HepG2 (cell line): ENCODE data around the gene TYROBP. TPM values are rescaled to one million over a fixed set of nuclear protein-coding genes. Genes with fewer than 3 reads are reported as not detected.

Experiments used
- ARHGAP35 ChIP-seq: sonication (generic); formaldehyde crosslinking; IDR thresholded peaks from 2 replicates; pipeline ENCODE4 v1.9.0; 2022; ENCODE audit warnings: mild to moderate bottlenecking, inconsistent platforms, moderate library complexity, missing genetic modification reagents, borderline replicate concordance
- CENPT ChIP-seq: sonication (generic); formaldehyde crosslinking; IDR thresholded peaks from 2 replicates; pipeline ENCODE4 v1.8.0; 2022; ENCODE audit warnings: low read depth, mild to moderate bottlenecking, moderate library complexity, missing genetic modification reagents
- FOSL1 ChIP-seq: sonication (generic); formaldehyde crosslinking; IDR thresholded peaks from 2 replicates; pipeline ENCODE4 v1.9.0; 2021; ENCODE audit warnings: missing genetic modification reagents, borderline replicate concordance
- HNF4G ChIP-seq, 2 experiments: sonication (generic) in 1 of 2; formaldehyde crosslinking in 1 of 2; IDR thresholded peaks; 2 replicates each; pipeline versions ENCODE4 v1.4.0 to v1.6.1; 2011 to 2020; ENCODE audit warnings: borderline replicate concordance in 2 of 2, low read depth in 2 of 2, mild to moderate bottlenecking in 2 of 2, low read length in 1 of 2, missing genetic modification reagents in 1 of 2, moderate library complexity in 1 of 2
- HNRNPH1 ChIP-seq: fragments of 200-400 bp; formaldehyde crosslinking; optimal IDR thresholded peaks from 2 replicates; pipeline ENCODE3; 2017; ENCODE audit warnings: mild to moderate bottlenecking, low read depth, low read length
- NR2F6 ChIP-seq, 2 experiments: IDR thresholded peaks; 2 replicates each; pipeline ENCODE4 v1.6.1; 2016; ENCODE audit warnings: antibody characterized with exemption in 1 of 2, mild to moderate bottlenecking in 1 of 2
- POLR2A ChIP-seq, 2 experiments: IDR thresholded peaks; 2 replicates each; pipeline ENCODE4 v1.6.1; 2011; ENCODE audit warnings: low read depth in 2 of 2, low read length in 2 of 2, mild to moderate bottlenecking in 1 of 2, moderate library complexity in 1 of 2; ENCODE audit not compliant: insufficient read depth in 1 of 2
- POLR2AphosphoS5 ChIP-seq: IDR thresholded peaks from 2 replicates; pipeline ENCODE4 v1.6.1; 2012; ENCODE audit warnings: low read depth, low read length
- RBFOX2 ChIP-seq: fragments of 200-400 bp; formaldehyde crosslinking; IDR thresholded peaks from 2 replicates; pipeline ENCODE4 v1.6.1; 2017; ENCODE audit warnings: low read depth, mild to moderate bottlenecking, low read length
- RBM39 ChIP-seq: fragments of 200-400 bp; formaldehyde crosslinking; IDR thresholded peaks from one replicate; pipeline ENCODE4 v1.6.1; 2018; ENCODE audit warnings: antibody characterized with exemption, mild to moderate bottlenecking, low read depth, low read length; ENCODE audit not compliant: poor library complexity, severe bottlenecking
- SOX5 ChIP-seq: IDR thresholded peaks from 2 replicates; pipeline ENCODE4 v1.6.1; 2016; ENCODE audit warnings: borderline replicate concordance
- TAF1 ChIP-seq: sonication (generic); formaldehyde crosslinking; IDR thresholded peaks from 2 replicates; pipeline ENCODE4 v1.4.0; 2020; ENCODE audit warnings: missing genetic modification reagents
- ZMYM2 ChIP-seq: sonication (generic); formaldehyde crosslinking; IDR thresholded peaks from 2 replicates; pipeline ENCODE4 v1.8.0; 2022; ENCODE audit warnings: mild to moderate bottlenecking, missing genetic modification reagents
- ZNF777 ChIP-seq: sonication (generic); formaldehyde crosslinking; IDR thresholded peaks from 2 replicates; pipeline ENCODE4 v1.4.0; 2020; ENCODE audit warnings: missing genetic modification reagents
- ZSCAN25 ChIP-seq: sonication (generic); formaldehyde crosslinking; IDR thresholded peaks from 2 replicates; pipeline ENCODE4 v1.8.0; 2022; ENCODE audit warnings: mild to moderate bottlenecking, missing genetic modification reagents
- polyA plus RNA-seq, 8 experiments: library from polyadenylated mRNA; depleted of rRNA in 3 of 8; stranded (reverse) in 7 of 8; unstranded in 1 of 8; fragments of >200 nt; fragmentation: Illumina TruSeq in 4 of 8; extraction: Trizol in 4 of 8; gene quantifications; 2 replicates each; pipeline versions ENCODE4 v1.2.1 to v1.2.3, GENCODE V29; 2011 to 2016; ENCODE audit warnings: low read depth in 4 of 8, missing spikeins in 1 of 8, mixed read lengths in 1 of 8; ENCODE audit not compliant: insufficient read depth in 1 of 8
- total RNA-seq, 5 experiments: library from RNA; depleted of rRNA; stranded (reverse); fragments of >200 nt; fragmentation: Illumina TruSeq; extraction: Trizol; gene quantifications; 2 replicates each; pipeline ENCODE4 v1.2.3, GENCODE V29; 2016; ENCODE audit warnings: low read depth in 1 of 5
- TF ChIP-seq, protein P1 (sequence below): sonication (generic); formaldehyde crosslinking; IDR thresholded peaks from 2 replicates; pipeline ENCODE4 v1.4.0; 2020; ENCODE audit warnings: missing genetic modification reagents
- TF ChIP-seq, protein P2 (sequence below): fragments of 450-650 bp; IDR thresholded peaks from 2 replicates; pipeline ENCODE4 v1.6.1; 2016
- TF ChIP-seq, protein P3 (sequence below): sonication (generic); formaldehyde crosslinking; IDR thresholded peaks from 2 replicates; pipeline ENCODE4 v1.4.0; 2020; ENCODE audit warnings: mild to moderate bottlenecking, missing genetic modification reagents, borderline replicate concordance

The TYROBP gene
- total and polyA plus RNA-seq, 2 of the 13 experiments (the other 11 are each of a cell fraction or from before 2014, with no cell fraction given): not detected

GRCh38 chr19:35860818-35861639, 47.1 kb downstream of the TYROBP start (continued):
- TF ChIP-seq, protein P1, sequence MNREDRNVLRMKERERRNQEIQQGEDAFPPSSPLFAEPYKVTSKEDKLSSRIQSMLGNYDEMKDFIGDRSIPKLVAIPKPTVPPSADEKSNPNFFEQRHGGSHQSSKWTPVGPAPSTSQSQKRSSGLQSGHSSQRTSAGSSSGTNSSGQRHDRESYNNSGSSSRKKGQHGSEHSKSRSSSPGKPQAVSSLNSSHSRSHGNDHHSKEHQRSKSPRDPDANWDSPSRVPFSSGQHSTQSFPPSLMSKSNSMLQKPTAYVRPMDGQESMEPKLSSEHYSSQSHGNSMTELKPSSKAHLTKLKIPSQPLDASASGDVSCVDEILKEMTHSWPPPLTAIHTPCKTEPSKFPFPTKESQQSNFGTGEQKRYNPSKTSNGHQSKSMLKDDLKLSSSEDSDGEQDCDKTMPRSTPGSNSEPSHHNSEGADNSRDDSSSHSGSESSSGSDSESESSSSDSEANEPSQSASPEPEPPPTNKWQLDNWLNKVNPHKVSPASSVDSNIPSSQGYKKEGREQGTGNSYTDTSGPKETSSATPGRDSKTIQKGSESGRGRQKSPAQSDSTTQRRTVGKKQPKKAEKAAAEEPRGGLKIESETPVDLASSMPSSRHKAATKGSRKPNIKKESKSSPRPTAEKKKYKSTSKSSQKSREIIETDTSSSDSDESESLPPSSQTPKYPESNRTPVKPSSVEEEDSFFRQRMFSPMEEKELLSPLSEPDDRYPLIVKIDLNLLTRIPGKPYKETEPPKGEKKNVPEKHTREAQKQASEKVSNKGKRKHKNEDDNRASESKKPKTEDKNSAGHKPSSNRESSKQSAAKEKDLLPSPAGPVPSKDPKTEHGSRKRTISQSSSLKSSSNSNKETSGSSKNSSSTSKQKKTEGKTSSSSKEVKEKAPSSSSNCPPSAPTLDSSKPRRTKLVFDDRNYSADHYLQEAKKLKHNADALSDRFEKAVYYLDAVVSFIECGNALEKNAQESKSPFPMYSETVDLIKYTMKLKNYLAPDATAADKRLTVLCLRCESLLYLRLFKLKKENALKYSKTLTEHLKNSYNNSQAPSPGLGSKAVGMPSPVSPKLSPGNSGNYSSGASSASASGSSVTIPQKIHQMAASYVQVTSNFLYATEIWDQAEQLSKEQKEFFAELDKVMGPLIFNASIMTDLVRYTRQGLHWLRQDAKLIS (CRISPR knock-in tag): no peak
- TF ChIP-seq RBM39 (no peak), SOX5 (CRISPR knock-in tag) (no peak), ZSCAN25 (0 out of 2 replicates have a peak, but pooled peaks have one; percentile 21), NR2F6 (IDR thresholded peaks at IDR 0.05) (0 out of 2 replicates have a peak, but pooled peaks have one; percentile 27), NR2F6 (CRISPR knock-in tag; IDR thresholded peaks at IDR 0.05) (no peak; the same call in none of the 2 replicates), ZNF777 (peak; percentile 96), POLR2AphosphoS5 (0 out of 2 replicates have a peak, but pooled peaks have one; percentile 16), POLR2A (IDR thresholded peaks at IDR 0.05; ENCODE audit: insufficient read depth in 1 of 2, low read depth in 2 of 2, low read length in 2 of 2) (0 out of 4 replicates have a peak, but pooled peaks of 1 of the 2 experiments have one; percentile 27), FOSL1 (CRISPR knock-in tag) (no peak), ARHGAP35 (CRISPR knock-in tag) (no peak), RBFOX2 (peak; percentile 62; the same call in 1 of the 2 replicates), TAF1 (CRISPR knock-in tag) (peak; percentile 53), HNF4G (IDR thresholded peaks at IDR 0.05; ENCODE audit: borderline replicate concordance, low read depth, low read length) (peak; percentile 22; the same call in 1 of the 2 replicates), HNF4G (CRISPR knock-in tag; IDR thresholded peaks at IDR 0.05; ENCODE audit: borderline replicate concordance, low read depth) (no peak), CENPT (CRISPR knock-in tag) (no peak), ZMYM2 (CRISPR knock-in tag) (peak; percentile 51; the same call in 1 of the 2 replicates), HNRNPH1 (no peak)
- TF ChIP-seq, protein P2, sequence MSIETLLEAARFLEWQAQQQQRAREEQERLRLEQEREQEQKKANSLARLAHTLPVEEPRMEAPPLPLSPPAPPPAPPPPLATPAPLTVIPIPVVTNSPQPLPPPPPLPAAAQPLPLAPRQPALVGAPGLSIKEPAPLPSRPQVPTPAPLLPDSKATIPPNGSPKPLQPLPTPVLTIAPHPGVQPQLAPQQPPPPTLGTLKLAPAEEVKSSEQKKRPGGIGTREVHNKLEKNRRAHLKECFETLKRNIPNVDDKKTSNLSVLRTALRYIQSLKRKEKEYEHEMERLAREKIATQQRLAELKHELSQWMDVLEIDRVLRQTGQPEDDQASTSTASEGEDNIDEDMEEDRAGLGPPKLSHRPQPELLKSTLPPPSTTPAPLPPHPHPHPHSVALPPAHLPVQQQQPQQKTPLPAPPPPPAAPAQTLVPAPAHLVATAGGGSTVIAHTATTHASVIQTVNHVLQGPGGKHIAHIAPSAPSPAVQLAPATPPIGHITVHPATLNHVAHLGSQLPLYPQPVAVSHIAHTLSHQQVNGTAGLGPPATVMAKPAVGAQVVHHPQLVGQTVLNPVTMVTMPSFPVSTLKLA: no peak
- TF ChIP-seq, protein P3, sequence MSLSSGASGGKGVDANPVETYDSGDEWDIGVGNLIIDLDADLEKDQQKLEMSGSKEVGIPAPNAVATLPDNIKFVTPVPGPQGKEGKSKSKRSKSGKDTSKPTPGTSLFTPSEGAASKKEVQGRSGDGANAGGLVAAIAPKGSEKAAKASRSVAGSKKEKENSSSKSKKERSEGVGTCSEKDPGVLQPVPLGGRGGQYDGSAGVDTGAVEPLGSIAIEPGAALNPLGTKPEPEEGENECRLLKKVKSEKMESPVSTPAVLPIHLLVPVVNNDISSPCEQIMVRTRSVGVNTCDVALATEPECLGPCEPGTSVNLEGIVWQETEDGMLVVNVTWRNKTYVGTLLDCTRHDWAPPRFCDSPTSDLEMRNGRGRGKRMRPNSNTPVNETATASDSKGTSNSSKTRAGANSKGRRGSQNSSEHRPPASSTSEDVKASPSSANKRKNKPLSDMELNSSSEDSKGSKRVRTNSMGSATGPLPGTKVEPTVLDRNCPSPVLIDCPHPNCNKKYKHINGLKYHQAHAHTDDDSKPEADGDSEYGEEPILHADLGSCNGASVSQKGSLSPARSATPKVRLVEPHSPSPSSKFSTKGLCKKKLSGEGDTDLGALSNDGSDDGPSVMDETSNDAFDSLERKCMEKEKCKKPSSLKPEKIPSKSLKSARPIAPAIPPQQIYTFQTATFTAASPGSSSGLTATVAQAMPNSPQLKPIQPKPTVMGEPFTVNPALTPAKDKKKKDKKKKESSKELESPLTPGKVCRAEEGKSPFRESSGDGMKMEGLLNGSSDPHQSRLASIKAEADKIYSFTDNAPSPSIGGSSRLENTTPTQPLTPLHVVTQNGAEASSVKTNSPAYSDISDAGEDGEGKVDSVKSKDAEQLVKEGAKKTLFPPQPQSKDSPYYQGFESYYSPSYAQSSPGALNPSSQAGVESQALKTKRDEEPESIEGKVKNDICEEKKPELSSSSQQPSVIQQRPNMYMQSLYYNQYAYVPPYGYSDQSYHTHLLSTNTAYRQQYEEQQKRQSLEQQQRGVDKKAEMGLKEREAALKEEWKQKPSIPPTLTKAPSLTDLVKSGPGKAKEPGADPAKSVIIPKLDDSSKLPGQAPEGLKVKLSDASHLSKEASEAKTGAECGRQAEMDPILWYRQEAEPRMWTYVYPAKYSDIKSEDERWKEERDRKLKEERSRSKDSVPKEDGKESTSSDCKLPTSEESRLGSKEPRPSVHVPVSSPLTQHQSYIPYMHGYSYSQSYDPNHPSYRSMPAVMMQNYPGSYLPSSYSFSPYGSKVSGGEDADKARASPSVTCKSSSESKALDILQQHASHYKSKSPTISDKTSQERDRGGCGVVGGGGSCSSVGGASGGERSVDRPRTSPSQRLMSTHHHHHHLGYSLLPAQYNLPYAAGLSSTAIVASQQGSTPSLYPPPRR: no peak
